AG04449 (cell line): ENCODE results near the gene GPD1L.
"Not testable (repeated sequence)": the region's sequence is repeated elsewhere in the genome, so short reads cannot be mapped to it uniquely, and the experiment has no call there.

ENCODE experiments used
- CTCF ChIA-PET: fragments of 350-600 bp; formaldehyde crosslinking; extraction: SDS; loops from one replicate; lab custom pipeline; 2021; ENCODE audit warnings: antibody characterized with exemption; lab: Yijun Ruan, JAX
- POLR2A ChIA-PET: fragments of 400-600, 350-600 bp; formaldehyde crosslinking; extraction: SDS; loops from one replicate; lab custom pipeline; 2020; ENCODE audit warnings: antibody characterized with exemption, inconsistent platforms; lab: Yijun Ruan, JAX
- DNase-seq: peaks from one replicate; pipeline ENCODE4 v3.0.0-alpha.2; 2010; ENCODE audit warnings: low read depth, low spot score
- H3K4me3 ChIP-seq: 2 replicates; pipeline ENCODE4 v1.5.1; 2011; ENCODE audit warnings: low read depth, mild to moderate bottlenecking, control low read depth, low read length
- TF ChIP-seq, protein P1 (sequence below): IDR thresholded peaks from one replicate; pipeline ENCODE4 v1.5.1; 2011; ENCODE audit warnings: mild to moderate bottlenecking, moderate library complexity, low read length, control low read depth, inconsistent platforms; ENCODE audit not compliant: insufficient read depth; ENCODE audit errors: missing control alignments

The GPD1L gene

DNA sequence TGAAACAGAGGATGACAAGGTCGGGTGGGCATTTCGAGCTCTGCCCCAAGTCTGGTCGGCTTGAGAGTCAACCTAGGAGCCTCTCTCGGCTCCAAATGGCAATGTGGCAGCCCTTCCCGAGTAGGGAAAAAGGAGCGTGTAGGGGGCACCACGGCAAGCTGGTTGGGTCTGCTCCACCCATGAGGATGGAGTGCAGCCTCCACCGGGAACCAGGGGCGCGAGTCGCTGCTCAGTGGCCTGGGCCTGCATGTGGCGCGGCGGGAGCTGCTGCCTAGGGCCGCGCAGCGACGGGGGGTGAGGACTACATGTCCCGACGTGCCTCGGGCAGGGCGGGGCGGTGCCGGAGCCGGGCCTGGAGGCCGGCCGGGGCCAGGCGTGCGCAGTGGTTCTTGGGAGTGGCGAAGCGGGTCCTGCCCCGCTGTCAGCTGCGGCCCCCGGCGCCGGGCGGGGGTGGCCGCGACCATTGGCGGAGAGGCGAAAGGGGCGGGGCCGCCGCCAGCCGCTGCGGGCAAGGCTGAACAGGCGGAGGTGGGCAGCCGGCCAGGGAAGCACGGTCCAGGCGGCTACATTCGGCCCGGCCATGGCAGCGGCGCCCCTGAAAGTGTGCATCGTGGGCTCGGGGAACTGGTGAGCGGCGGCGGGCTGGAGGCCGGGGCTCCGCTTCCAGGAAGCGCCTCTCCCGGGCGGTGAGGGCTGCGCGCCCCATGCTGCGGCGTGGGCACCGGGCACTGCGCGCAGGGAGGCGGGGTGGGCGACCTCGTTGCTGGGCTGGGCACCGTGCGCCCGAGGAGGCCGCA lies at the start of gene GPD1L:
Gene GPD1L, plus strand, starts transcription at position 489 of the 797 bp plus-strand sequence. Its CDS starts 92 bp downstream, at position 581.
- no peak for DNase-seq
- ChIA-PET POLR2A (no interaction called here), CTCF (no interaction called here)
- TF ChIP-seq, protein P1, sequence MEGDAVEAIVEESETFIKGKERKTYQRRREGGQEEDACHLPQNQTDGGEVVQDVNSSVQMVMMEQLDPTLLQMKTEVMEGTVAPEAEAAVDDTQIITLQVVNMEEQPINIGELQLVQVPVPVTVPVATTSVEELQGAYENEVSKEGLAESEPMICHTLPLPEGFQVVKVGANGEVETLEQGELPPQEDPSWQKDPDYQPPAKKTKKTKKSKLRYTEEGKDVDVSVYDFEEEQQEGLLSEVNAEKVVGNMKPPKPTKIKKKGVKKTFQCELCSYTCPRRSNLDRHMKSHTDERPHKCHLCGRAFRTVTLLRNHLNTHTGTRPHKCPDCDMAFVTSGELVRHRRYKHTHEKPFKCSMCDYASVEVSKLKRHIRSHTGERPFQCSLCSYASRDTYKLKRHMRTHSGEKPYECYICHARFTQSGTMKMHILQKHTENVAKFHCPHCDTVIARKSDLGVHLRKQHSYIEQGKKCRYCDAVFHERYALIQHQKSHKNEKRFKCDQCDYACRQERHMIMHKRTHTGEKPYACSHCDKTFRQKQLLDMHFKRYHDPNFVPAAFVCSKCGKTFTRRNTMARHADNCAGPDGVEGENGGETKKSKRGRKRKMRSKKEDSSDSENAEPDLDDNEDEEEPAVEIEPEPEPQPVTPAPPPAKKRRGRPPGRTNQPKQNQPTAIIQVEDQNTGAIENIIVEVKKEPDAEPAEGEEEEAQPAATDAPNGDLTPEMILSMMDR = no peak
- peak within 1 kb of the TSS; percentile 72 for H3K4me3 ChIP-seq

DNA sequence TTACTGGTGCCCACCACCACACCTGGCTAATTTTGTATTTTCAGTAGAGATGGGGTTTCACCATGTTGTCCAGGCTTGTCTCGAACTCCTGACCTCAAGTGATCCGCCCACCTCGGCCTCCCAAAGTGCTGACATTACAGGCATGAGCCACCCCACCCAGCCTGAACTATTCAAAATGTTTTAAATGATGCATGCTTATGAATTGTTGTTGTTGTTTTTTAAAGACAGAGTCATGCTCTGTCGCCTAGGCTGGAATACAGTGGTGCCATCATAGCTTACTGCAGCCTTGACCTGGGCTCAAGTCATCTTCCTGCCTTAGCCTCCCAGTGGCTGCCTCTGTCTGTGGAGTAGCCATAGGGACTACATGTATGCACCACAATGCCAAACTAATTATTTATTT lies 48.0 kb upstream of the GPD1L start:
- POLR2A ChIA-PET, H3K4me3 ChIP-seq, CTCF ChIA-PET, DNase-seq: not testable (repeated sequence)

DNA sequence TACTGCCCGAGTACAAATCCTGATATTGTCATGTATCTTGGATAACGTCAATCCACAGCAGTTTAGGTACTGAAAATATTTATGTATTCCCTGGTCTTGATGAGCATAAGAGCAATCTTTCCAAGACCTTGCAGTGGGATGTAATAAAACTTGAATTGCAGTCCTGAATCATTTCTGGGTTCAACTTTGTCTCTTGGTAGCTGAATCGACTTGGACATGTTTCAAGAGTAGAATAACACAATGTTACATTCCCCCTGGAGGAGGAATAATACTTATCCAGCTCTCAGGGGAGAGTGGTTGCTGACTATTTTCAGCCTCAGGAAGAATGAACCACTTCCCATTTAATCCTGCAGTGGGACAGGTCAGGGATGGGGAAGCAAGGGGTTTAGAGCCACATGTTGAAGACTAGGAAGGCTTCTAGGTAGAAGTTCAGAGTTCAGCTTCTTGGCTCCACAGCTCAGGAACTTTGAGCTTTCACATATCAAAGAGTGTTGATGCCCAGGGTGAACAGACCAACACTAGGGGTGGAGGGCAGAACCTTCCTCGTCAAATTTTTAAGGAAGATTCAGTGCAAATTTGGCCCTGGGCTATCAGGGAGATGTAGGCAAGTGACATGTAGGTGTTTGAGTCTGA lies 43.4 kb upstream of the GPD1L start:
- no peak for DNase-seq
- no peak overlapping the region for H3K4me3 ChIP-seq
- CTCF ChIA-PET = no interaction called here
- POLR2A ChIA-PET = no interaction called here
- TF ChIP-seq, protein P1 = no peak

DNA sequence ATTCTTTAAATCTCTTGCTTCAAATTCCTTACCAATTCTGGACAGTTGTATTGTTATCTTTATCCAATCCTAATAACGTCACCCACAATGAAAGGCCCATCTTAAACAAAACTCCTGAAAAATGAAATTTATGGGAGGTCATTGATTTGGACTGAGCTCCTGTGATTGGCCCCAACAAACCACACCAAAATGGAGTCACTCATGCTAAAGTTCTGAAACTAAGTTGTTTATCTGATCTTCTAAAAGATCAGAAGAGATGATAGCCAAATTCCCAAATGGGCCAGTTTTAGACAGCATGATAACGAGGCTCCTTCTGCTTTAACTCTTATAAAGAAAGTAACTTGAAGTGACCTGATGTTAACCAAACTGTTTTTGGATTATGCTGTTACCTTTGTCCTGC lies 39.7 kb upstream of the GPD1L start:
- no peak for DNase-seq
- CTCF ChIA-PET = no interaction called here
- TF ChIP-seq, protein P1 = no peak
- H3K4me3 ChIP-seq = no peak overlapping the region
- POLR2A ChIA-PET = no interaction called here

DNA sequence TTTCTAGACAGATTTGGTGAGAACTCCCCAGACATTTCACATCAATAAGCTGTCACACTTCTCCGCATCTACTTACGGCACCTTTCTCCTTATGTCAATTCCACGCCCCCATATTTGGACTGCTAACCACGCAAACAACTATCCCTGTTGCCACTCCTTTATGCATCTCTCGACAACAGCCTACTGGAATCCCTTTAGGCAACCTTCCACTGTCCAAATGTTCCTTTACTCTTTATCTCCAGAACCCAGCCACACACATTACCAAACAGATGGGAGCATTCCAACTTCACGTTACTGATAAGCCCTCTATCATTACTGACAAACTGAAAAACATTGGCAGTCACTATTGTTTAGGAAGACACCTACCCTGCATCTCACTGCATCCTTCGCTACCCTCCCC lies 32.2 kb upstream of the GPD1L start:
- DNase-seq, CTCF ChIA-PET, POLR2A ChIA-PET: not testable (repeated sequence)

DNA sequence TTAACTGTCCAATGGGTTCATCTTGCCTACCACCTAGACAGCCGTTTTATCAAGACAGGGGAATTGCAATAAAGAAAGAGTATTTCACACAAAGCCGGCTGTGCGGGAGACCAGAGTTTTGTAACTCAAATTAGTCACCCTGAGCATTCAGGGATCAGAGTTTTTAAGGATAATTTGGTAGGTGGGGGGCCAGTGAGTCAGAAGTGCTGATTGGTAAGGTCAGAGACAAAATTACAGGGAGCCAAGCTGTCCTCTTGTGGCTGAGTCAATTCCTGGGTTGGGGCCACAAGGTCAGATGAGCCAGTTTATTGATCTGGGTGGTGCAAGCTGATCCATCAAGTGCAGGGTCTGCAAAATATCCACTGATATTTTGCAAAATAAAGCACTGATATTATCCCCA lies 29.9 kb upstream of the GPD1L start:
- POLR2A ChIA-PET = no interaction called here
- CTCF ChIA-PET = no interaction called here
- no peak overlapping the region for H3K4me3 ChIP-seq
- TF ChIP-seq, protein P1 = no peak
- DNase-seq = no peak

More for the DNA sequence above, 32.2 kb upstream of the GPD1L start:
- not testable (repeated sequence) for H3K4me3 ChIP-seq

DNA sequence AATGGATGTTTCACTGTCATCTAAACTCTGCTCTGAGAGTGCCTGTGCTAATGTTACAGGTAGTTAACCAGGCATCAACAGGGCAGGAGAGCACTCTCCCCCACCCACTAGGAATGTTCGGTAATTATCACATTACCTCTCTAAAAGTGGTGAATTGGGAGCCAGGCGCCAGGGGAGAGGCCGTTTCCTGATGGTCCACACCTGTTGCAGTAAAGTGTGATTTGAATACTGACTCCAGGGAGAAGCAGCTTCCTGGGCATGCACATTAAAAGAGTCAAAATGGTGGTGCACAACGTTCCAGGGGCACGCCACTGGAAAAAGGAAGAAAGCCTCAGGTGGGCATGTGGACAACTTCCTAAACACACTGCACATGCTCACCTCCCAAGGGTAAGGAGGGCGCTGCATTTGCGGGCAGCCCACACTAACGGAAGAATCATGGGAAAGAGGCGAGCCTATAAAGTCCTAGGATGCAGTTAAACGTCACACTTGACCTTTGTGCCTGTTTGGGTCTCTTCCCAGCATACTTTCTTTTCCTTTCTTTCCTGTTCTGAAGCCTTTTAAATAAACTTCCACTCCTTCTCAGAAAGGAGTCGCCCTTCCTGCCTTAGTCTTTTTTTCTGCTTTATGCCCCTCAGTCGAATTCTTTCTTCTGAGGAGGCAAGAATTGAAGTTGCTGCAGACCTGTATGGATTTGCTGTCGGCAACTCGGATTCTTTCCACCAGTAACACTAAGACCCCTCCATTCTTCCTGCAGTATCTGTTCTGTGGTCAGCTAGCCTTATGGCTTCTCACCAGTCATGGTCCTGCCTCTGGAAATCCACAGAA lies 28.9 kb upstream of the GPD1L start:
- ChIA-PET POLR2A (no interaction called here), CTCF (no interaction called here)
- TF ChIP-seq, protein P1 = no peak
- no peak overlapping the region for H3K4me3 ChIP-seq
- no peak for DNase-seq
